ENCODE measurements around the gene FCRLB. TPM values are rescaled to one million over a fixed set of nuclear protein-coding genes. Genes with fewer than 3 reads are reported as not detected.

The FCRLB gene
- polyA plus RNA-seq, 2 of the 4 experiments (the other 2 are of a cell fraction), result 0.48 to 0.75 TPM

- CTCF ChIA-PET, result interaction anchor here (0.7 to 1.7 kb wide), 2 partner anchors 10 to 67 kb away, joined by 3 read pairs; no protein-coding TSS in a partner anchor
- H3K4me1 ChIP-seq, result no peaks in the 10 kb centered on the region
- H3K4me2 ChIP-seq, result no peak overlapping the region
- H3K27ac ChIP-seq, result no peak overlapping the region
- no peak for ATAC-seq
- 54% methylated on average over 3 of the region's 3 CpGs for WGBS (ENCODE audit: missing lambda C conversion rate)
- no peak for DNase-seq (ENCODE audit: low read depth in 1 of 2, low spot score in 1 of 2)
- POLR2A ChIA-PET, result no interaction called here
- FAIRE-seq, result no peak
- H3K4me3 ChIP-seq, result no peak overlapping the region
- no peak for TF ChIP-seq FOXS1 (CRISPR knock-in tag; IDR thresholded peaks at IDR 0.05)
- TF ChIP-seq FOSB (CRISPR knock-in tag; IDR thresholded peaks at IDR 0.05), result no peak
- no peak for TF ChIP-seq NR3C1 (IDR thresholded peaks at IDR 0.05)
- no peak for TF ChIP-seq CEBPB (IDR thresholded peaks at IDR 0.05)
- TF ChIP-seq MAFK (IDR thresholded peaks at IDR 0.05; ENCODE audit: partially characterized antibody), result no peak
- H3K9me3 ChIP-seq, result no peaks in the 10 kb centered on the region
Measured at GRCh38 chr1:161681879-161682278, 39.5 kb upstream of the FCRLB start.

GRCh38 chr1:161688946-161689345 lies 32.4 kb upstream of the FCRLB start:
- ATAC-seq (no peak), DNase-seq (ENCODE audit: low read depth in 1 of 2, low spot score in 1 of 2) (no peak), FAIRE-seq (no peak)
- ChIA-PET POLR2A (no interaction called here), CTCF (interaction anchor here (0.6 to 1.2 kb wide), 3 partner anchors 8 to 65 kb away, joined by 3 to 5 read pairs (median 4); no protein-coding TSS in a partner anchor)
- H3K4me1 ChIP-seq, result no peaks in the 10 kb centered on the region
- no peaks in the 10 kb centered on the region for H3K9me3 ChIP-seq
- H3K4me2 ChIP-seq, result no peak overlapping the region
- TF ChIP-seq HDAC2 (IDR thresholded peaks at IDR 0.05), result no peak
- no peak for TF ChIP-seq HOXB13 (CRISPR knock-in tag; IDR thresholded peaks at IDR 0.05; ENCODE audit: low read depth)
- TF ChIP-seq TP53 (CRISPR knock-in tag; IDR thresholded peaks at IDR 0.05), result no peak
- no peak for TF ChIP-seq USF2 (IDR thresholded peaks at IDR 0.05)
- no peak for TF ChIP-seq MAX (IDR thresholded peaks at IDR 0.05)
- no peak for TF ChIP-seq EHMT2 (IDR thresholded peaks at IDR 0.05; ENCODE audit: low read depth)
- no peak for TF ChIP-seq CBX2 (IDR thresholded peaks at IDR 0.05; ENCODE audit: borderline replicate concordance, low read depth)
- no peak for TF ChIP-seq EP300 (IDR thresholded peaks at IDR 0.05)
- TF ChIP-seq, protein P1, sequence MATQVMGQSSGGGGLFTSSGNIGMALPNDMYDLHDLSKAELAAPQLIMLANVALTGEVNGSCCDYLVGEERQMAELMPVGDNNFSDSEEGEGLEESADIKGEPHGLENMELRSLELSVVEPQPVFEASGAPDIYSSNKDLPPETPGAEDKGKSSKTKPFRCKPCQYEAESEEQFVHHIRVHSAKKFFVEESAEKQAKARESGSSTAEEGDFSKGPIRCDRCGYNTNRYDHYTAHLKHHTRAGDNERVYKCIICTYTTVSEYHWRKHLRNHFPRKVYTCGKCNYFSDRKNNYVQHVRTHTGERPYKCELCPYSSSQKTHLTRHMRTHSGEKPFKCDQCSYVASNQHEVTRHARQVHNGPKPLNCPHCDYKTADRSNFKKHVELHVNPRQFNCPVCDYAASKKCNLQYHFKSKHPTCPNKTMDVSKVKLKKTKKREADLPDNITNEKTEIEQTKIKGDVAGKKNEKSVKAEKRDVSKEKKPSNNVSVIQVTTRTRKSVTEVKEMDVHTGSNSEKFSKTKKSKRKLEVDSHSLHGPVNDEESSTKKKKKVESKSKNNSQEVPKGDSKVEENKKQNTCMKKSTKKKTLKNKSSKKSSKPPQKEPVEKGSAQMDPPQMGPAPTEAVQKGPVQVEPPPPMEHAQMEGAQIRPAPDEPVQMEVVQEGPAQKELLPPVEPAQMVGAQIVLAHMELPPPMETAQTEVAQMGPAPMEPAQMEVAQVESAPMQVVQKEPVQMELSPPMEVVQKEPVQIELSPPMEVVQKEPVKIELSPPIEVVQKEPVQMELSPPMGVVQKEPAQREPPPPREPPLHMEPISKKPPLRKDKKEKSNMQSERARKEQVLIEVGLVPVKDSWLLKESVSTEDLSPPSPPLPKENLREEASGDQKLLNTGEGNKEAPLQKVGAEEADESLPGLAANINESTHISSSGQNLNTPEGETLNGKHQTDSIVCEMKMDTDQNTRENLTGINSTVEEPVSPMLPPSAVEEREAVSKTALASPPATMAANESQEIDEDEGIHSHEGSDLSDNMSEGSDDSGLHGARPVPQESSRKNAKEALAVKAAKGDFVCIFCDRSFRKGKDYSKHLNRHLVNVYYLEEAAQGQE (IDR thresholded peaks at IDR 0.05), result no peak
- no peak for TF ChIP-seq CBX8 (IDR thresholded peaks at IDR 0.05)
- no peak for TF ChIP-seq FOSL2 (IDR thresholded peaks at IDR 0.05)
- no peak for TF ChIP-seq FOSL2 (CRISPR knock-in tag; IDR thresholded peaks at IDR 0.05)
- no peak for TF ChIP-seq ZFP36 (IDR thresholded peaks at IDR 0.05; ENCODE audit: borderline replicate concordance, partially characterized antibody)
- TF ChIP-seq, protein P2, sequence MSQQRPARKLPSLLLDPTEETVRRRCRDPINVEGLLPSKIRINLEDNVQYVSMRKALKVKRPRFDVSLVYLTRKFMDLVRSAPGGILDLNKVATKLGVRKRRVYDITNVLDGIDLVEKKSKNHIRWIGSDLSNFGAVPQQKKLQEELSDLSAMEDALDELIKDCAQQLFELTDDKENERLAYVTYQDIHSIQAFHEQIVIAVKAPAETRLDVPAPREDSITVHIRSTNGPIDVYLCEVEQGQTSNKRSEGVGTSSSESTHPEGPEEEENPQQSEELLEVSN (IDR thresholded peaks at IDR 0.05; ENCODE audit: borderline replicate concordance, low read depth), result no peak
- no peak for TF ChIP-seq TFCP2L1 (CRISPR knock-in tag; IDR thresholded peaks at IDR 0.05)
- TF ChIP-seq, protein P3, sequence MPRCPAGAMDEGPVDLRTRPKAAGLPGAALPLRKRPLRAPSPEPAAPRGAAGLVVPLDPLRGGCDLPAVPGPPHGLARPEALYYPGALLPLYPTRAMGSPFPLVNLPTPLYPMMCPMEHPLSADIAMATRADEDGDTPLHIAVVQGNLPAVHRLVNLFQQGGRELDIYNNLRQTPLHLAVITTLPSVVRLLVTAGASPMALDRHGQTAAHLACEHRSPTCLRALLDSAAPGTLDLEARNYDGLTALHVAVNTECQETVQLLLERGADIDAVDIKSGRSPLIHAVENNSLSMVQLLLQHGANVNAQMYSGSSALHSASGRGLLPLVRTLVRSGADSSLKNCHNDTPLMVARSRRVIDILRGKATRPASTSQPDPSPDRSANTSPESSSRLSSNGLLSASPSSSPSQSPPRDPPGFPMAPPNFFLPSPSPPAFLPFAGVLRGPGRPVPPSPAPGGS (IDR thresholded peaks at IDR 0.05), result no peak
- no peak for TF ChIP-seq RNF2 (IDR thresholded peaks at IDR 0.05; ENCODE audit: borderline replicate concordance, low read depth)
- no peak overlapping the region for H3K4me3 ChIP-seq
- H3K27ac ChIP-seq, result no peak overlapping the region
- 61% methylated on average over 3 of the region's 3 CpGs for WGBS (ENCODE audit: missing lambda C conversion rate)

All from A549 (cell line).